HL-60 (cell line): ENCODE measurements around the gene HK3.

ENCODE experiments used
- CTCF ChIP-seq: IDR thresholded peaks from one replicate; pipeline ENCODE4 v1.5.1; 2011; ENCODE audit warnings: low read length, control low read depth, inconsistent platforms; ENCODE audit not compliant: insufficient read depth
- POLR2AphosphoS5 ChIP-seq: IDR thresholded peaks from 2 replicates; pipeline ENCODE4 v1.6.1; 2012; ENCODE audit warnings: low read depth
- REST ChIP-seq: IDR thresholded peaks from 2 replicates; pipeline ENCODE4 v1.6.1; 2012; ENCODE audit warnings: low read depth; ENCODE audit not compliant: insufficient replicate concordance

DNA sequence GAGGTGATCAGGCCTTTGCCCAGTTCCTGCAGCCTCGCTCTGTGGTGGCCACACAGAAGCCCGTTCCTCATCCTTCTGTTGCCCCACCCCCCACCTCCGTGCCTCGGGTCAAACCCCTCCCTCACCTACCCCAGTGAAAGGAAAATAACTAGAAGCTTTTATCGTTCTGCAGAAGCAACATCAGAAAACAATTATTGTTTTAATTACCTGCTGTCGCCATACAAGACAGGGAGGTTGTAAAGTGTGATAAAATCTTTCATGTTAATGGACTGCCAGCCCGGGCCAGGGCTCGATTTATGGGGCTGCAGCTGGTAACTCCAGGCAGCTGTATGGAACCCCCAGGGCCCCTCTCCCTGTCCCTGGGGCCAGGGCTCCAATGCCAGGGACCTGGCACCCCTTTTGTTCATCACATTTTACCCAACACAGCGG is 68.1 kb downstream of the HK3 start:
- TF ChIP-seq CTCF (no peak), POLR2AphosphoS5 (no peak), REST (no peak)
